Activated T-helper 17 cell treated with anti-CD3 and anti-CD28 coated beads, Interleukin-2, amount 50 U/mL, for 72 hours (primary cell): Measurements from ENCODE around the gene METTL1. TPM values are rescaled to one million over a fixed set of nuclear protein-coding genes. Genes with fewer than 3 reads are reported as not detected.
"Not testable (repeated sequence)": the region's sequence is repeated elsewhere in the genome, so short reads cannot be mapped to it uniquely, and the experiment has no call there.

Source experiments
- ATAC-seq: fragments of 150-1000 bp; cut with Tn5 transposase; replicated peaks from 2 replicates; pipeline ENCODE4 v1.10.0; 2021; ENCODE audit warnings: mild to moderate bottlenecking, moderate library complexity
- H3K27ac Mint-ChIP-seq: one replicate; pipeline ENCODE4 v1.8.0; 2022; ENCODE audit warnings: mixed read lengths
- H3K27me3 Mint-ChIP-seq: one replicate; pipeline ENCODE4 v1.8.0; 2022; ENCODE audit warnings: mixed read lengths
- H3K36me3 Mint-ChIP-seq: one replicate; pipeline ENCODE4 v1.8.0; 2022; ENCODE audit warnings: low read depth, mild to moderate bottlenecking, mixed read lengths
- H3K4me1 Mint-ChIP-seq: one replicate; pipeline ENCODE4 v1.8.0; 2022; ENCODE audit warnings: mixed read lengths
- H3K4me3 Mint-ChIP-seq: one replicate; pipeline ENCODE4 v1.8.0; 2022; ENCODE audit warnings: mild to moderate bottlenecking, mixed read lengths
- H3K9me3 Mint-ChIP-seq: one replicate; pipeline ENCODE4 v1.8.0; 2022; ENCODE audit warnings: mixed read lengths
- total RNA-seq, 2 donors: library from RNA; stranded (reverse); gene quantifications; one replicate each; pipeline ENCODE4 v1.2.3, GENCODE V29; 2022

Gene METTL1
- total RNA-seq, 2 donors from 2014 or later, result 19.0 to 39.5 TPM

DNA sequence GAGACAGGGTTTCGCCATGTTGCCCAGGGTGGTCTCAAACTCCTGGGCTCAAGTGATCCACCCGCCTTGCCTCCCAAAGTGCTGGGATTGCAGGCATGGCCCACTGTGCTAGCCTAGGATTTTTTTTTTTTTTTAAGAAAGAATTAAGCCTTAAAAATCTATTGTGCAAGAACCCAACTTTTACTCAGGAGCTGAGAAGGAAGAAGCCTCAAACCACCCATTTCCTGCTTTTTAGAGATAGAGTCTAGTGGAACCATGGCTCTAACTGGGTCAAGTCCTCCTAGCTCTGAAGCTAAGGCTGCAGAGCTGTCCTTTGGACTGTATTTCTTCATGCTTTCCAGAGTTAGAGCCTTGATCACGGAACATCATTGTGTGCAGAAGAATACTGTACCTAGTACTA is 9.3 kb upstream of the METTL1 start:
- H3K4me3 Mint-ChIP-seq, result peak overlapping the region; percentile 97
- no peaks in the 10 kb centered on the region for H3K27me3 Mint-ChIP-seq
- H3K27ac Mint-ChIP-seq, result peak overlapping the region; percentile 98
- H3K36me3 Mint-ChIP-seq, result peaks cover 33% of the 10 kb centered on the region
- H3K4me1 Mint-ChIP-seq, result peaks cover 33% of the 10 kb centered on the region
- no peak for ATAC-seq
- H3K9me3 Mint-ChIP-seq, result no peaks in the 10 kb centered on the region

DNA sequence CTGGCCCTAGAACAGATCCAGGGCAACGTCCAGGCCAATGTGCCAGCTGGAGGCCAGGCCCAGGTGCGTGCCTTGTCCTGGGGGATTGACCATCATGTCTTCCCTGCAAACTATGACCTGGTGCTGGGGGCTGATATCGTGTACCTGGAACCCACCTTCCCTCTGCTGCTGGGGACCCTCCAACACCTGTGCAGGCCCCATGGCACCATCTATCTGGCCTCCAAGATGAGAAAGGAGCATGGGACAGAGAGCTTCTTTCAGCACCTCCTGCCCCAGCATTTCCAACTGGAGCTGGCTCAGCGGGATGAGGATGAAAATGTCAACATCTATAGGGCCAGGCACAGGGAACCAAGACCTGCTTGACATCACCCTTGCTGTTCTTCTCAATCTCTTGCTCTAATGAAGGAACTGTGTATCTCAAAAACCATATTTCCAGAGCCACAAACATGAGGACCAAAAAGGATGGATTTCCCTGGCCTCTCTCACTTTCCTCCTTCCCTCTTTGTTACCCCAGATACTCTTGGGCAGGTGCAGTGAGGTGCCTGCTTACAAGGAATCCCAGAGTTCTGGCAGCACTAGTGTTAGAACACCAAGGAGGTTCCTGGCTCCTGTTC is 8.5 kb upstream of the METTL1 start:
- Mint-ChIP-seq H3K36me3 (peaks cover 32% of the 10 kb centered on the region), H3K4me1 (peaks cover 37% of the 10 kb centered on the region), H3K9me3 (no peaks in the 10 kb centered on the region), H3K4me3 (peak overlapping the region; percentile 5), H3K27ac (peak overlapping the region; percentile 98), H3K27me3 (no peaks in the 10 kb centered on the region)
- ATAC-seq, result no peak

DNA sequence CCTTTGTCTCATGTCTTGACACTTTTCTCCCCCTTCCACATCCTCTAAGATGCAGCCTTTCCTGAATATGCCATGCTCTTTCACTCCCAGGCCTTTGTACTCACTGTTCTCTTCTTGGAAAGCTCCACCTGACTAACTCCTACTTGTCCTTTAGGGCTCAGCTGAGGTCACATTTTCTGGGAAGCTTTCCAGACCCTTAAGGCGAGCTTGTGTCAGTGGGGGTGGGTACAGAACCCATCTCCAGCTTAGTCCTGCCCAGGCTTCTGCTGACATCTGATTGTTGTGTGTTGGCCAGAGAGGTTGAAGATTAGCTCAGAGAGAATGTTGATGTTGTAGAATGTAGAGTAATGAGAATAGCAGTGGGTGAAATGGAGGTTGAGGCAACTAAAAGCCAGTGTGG is 7.8 kb upstream of the METTL1 start:
- H3K27ac Mint-ChIP-seq, result peak overlapping the region; percentile 5
- H3K4me1 Mint-ChIP-seq, result peaks cover 37% of the 10 kb centered on the region
- no peak for ATAC-seq
- H3K27me3 Mint-ChIP-seq, result no peaks in the 10 kb centered on the region
- no peak overlapping the region for H3K4me3 Mint-ChIP-seq
- no peaks in the 10 kb centered on the region for H3K9me3 Mint-ChIP-seq
- H3K36me3 Mint-ChIP-seq, result peaks cover 30% of the 10 kb centered on the region

DNA sequence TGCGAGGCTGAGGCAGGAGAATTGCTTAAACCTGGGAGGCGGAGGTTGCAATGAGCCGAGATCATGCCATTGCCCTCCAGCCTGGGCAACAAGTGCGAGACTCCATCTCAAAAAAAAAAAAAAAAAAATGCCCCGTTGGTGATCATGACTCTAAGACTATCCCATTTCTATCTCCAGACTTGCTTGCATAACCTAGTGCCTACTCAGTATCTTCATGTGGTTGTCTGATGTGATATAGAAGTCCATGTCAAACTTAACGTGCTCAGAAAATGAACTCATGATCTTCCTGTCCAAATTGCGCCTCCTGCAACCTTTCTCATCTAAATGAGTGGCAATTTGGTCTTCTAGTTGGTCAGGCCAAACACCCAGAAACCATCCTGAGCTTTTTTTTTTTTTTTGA is 6.0 kb upstream of the METTL1 start:
- ATAC-seq, result no peak
- no peak overlapping the region for H3K4me3 Mint-ChIP-seq
- no peak overlapping the region for H3K27ac Mint-ChIP-seq
- peaks cover 24% of the 10 kb centered on the region for H3K36me3 Mint-ChIP-seq
- H3K27me3 Mint-ChIP-seq, result no peaks in the 10 kb centered on the region
- peaks cover 34% of the 10 kb centered on the region for H3K4me1 Mint-ChIP-seq
- no peaks in the 10 kb centered on the region for H3K9me3 Mint-ChIP-seq

DNA sequence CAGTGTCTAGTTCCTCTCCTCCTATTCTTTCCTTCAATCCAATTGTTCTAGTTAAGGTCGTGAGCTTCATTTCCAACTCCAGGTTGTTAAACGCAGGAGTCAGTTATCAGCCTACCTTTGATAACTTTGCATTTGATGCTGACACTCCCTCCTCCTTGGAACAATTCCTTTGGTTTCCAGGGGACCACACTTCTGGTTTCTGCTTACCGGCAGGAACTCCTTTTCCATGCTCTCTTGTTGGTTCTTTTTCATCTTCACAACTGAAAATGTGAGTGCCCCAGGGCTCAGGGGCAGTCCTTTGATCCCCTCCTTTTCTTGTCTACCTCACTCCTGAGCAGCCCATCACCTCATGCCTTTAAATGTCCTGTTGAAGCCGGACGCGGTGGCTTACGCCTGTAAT is 5.5 kb upstream of the METTL1 start:
- H3K36me3 Mint-ChIP-seq, result peaks cover 18% of the 10 kb centered on the region
- peaks cover 30% of the 10 kb centered on the region for H3K4me1 Mint-ChIP-seq
- no peak overlapping the region for H3K27ac Mint-ChIP-seq
- no peak overlapping the region for H3K4me3 Mint-ChIP-seq
- no peaks in the 10 kb centered on the region for H3K27me3 Mint-ChIP-seq
- ATAC-seq, result no peak
- no peaks in the 10 kb centered on the region for H3K9me3 Mint-ChIP-seq

DNA sequence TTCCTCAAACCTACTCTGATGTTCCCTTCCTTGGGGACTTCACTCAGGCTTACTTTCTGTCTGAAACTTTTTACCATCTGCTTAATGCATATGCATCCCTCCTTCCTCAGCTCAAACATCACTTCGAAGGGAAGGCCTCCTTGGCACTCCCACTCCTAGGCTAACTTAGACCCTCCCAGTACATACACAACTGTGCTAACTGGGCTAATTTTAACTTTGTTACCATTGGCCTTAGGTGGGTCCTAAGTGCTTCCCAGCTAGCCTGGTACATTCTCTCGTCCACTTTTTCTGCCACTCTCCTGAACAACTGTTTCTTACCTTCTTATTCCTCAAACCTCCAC is 4.3 kb upstream of the METTL1 start:
- H3K9me3 Mint-ChIP-seq, result no peaks in the 10 kb centered on the region
- H3K27me3 Mint-ChIP-seq, result no peaks in the 10 kb centered on the region
- peaks cover 26% of the 10 kb centered on the region for H3K4me1 Mint-ChIP-seq
- no peak overlapping the region for H3K4me3 Mint-ChIP-seq
- no peak for ATAC-seq
- H3K27ac Mint-ChIP-seq, result peak overlapping the region; percentile 8
- peaks cover 25% of the 10 kb centered on the region for H3K36me3 Mint-ChIP-seq

DNA sequence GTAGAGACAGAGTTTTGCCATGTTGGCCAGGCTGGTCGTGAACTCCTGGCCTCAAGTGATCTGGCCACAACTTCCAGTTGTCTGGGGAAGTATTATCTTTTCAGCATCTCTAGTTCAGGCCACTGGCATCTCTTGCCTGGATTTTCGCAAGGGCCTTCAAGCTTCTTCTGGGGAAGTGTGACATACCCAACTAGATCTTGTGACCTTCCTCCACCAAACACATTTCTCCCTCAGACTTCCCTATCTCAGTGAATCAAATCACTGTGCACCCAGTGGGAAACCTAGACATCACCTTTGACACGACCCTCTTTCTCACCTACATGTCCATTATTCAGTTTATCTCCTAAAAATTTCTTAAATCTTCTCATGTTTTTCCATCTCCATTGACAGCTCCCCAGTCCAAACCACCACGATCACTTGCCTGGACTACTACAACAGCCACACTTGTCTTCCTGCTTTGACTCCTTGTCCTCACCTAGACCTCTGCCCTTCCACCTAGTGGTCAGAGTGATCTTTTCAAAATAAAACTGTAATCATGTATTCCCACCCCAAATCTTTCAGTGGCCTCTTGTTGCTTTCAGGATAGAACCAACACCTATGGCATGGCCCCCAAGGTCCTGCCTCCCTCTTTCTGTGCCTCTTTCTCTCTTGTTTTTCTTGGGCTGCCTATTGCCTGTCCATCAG is 3.8 kb upstream of the METTL1 start:
- Mint-ChIP-seq H3K27ac (peak overlapping the region; percentile 8), H3K4me3 (no peak overlapping the region), H3K36me3 (peaks cover 30% of the 10 kb centered on the region), H3K27me3 (no peaks in the 10 kb centered on the region), H3K4me1 (peaks cover 31% of the 10 kb centered on the region), H3K9me3 (no peaks in the 10 kb centered on the region)
- ATAC-seq, result no peak

DNA sequence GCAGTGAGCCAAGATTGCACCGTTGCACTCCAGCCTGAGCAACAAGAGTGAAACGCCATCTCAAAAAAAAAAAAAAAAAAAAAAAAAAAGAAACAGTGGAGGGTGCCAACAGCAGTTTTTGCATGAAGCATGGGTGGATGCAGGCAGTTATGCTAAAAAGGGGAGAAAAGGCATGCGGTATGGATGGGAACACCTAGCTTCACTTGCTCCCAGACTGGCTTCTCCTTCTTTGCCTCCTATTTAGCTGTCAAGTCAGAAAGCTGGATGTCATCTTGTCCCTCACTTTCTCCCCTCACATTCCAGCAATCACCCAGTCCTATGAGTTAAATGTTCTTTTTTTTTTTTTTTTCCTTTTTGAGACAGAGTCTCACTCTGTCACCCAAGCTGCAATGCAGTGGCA is 3.1 kb upstream of the METTL1 start:
- Mint-ChIP-seq H3K27me3 (no peaks in the 10 kb centered on the region), H3K9me3 (no peaks in the 10 kb centered on the region), H3K27ac (no peak overlapping the region), H3K4me1 (peaks cover 32% of the 10 kb centered on the region), H3K4me3 (no peak overlapping the region), H3K36me3 (peaks cover 36% of the 10 kb centered on the region)
- no peak for ATAC-seq

DNA sequence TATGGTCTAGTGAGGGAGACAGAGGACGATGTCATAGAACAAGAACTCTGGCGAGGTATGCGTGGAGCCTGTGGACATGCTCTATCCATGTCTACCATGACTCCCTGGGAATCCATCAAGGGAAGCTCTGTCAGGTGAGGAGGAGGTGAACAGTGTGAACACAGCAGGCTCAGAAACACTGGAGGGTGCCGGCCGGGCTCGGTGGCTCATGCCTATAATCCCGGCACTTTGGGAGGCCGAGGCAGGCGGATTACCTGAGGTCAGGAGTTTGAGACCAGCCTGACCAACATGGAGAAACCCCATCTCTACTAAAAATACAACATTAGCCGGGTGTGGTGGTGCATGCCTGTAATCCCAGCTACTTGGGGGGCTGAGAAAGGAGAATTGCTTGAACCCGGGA is 2.7 kb upstream of the METTL1 start:
- Mint-ChIP-seq H3K36me3 (peaks cover 40% of the 10 kb centered on the region), H3K4me3 (peak overlapping the region; percentile 95), H3K4me1 (peaks cover 33% of the 10 kb centered on the region)
- ATAC-seq, H3K27ac Mint-ChIP-seq, H3K27me3 Mint-ChIP-seq, H3K9me3 Mint-ChIP-seq: not testable (repeated sequence)

DNA sequence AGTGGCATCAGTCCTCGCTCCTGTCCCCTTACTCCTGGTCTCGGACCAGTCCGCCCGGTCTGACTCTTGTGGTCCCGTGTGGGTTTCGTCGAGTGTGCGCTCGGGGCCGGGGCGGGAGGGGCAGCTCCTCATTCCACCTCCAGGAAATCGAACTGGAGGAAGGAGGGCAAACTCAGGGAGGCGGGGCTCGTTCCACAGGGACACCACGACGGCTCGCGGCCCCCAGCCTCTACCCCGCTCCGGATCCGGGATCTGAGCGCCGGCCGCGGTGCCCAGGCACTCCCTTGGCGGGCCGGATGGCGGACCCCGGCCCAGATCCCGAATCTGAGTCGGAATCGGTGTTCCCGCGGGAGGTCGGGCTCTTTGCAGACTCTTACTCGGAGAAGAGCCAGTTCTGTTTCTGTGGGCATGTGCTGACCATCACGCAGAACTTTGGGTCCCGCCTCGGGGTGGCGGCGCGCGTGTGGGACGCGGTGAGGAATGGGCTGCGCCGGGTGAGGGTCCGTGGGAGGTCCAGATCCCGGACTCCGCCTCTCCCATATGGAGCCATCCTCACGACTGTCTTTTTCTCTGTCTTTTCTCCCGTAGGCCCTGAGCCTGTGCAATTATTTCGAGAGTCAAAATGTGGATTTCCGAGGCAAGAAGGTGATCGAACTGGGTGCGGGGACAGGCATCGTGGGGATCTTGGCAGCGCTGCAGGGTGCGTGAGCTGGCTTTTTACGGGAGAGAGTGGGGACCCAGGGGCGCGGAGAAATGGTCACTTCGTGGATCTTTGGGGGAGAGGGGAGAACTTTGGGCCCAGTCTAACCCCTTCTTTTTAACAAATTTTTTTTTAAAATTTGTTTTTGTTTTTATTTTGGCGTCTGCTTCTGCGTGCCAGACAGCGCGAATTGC is 771 bp upstream of the METTL1 start, which contains the start of gene EEF1AKMT3:
TSS of gene EEF1AKMT3 (plus strand) at position 186 of the 894 bp plus-strand sequence. CDS start at position 297, 111 bp downstream.
- Mint-ChIP-seq H3K36me3 (peaks cover 60% of the 10 kb centered on the region), H3K4me3 (peak within 1 kb of the TSS; percentile 95), H3K9me3 (no peaks in the 10 kb centered on the region), H3K27ac (peak within 1 kb of the TSS; percentile 96), H3K27me3 (no peaks in the 10 kb centered on the region), H3K4me1 (peaks cover 30% of the 10 kb centered on the region)
- ATAC-seq, result peak; percentile 48

DNA sequence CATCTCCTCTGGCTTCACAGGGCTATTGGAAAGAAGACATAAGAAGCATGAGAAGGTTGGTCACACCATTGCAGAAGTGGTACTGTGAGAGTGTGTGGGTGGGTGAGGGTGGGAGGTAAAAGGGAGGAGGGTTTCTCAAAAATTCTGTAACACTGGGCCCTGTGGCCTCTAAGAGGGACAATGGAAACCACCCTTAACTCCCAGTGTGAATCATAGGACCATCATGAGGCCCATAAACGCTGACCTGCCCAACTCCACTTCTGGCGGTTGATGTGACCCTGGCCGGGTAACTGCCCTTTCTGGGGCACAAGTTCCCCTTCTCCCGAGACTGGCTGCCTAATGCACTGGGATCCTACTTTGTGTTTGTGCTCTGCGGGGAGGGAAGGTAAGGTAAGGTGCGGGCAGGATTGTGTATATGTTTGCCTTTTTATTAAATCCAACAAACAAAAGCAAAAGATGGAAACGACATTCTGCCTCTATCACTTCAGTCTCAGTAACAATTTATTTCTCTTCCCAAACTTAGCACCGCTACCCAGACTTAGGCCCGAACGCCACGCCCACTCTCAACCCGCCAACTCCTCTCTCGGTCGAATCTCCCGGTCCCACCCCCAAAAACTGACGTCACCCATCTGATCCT is 551 bp downstream of the METTL1 start:
- peak; percentile 78 for ATAC-seq
- Mint-ChIP-seq H3K36me3 (peaks cover 64% of the 10 kb centered on the region), H3K4me1 (peaks cover 30% of the 10 kb centered on the region), H3K27me3 (no peaks in the 10 kb centered on the region), H3K4me3 (peak overlapping the region; percentile 95), H3K27ac (peak overlapping the region; percentile 96), H3K9me3 (no peaks in the 10 kb centered on the region)

DNA sequence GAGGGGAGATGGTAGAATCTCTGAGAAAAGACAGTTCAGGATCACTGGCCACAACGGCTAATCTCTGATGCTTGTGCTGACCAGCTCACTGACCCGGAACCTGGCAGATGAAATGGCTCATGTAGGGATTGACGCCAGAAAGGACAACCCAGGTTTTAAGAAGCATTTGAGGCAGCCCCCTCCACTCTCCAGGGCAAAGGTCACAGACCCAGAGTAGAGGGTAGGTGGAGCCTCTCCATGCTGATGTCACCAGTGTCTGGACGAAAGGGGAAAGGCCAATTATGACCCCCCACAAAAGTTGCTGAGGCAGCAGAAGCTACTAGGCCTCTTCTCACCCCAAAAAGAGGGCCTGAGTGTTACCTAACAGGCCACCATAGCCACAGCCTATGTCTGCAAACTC is 1.2 kb downstream of the METTL1 start:
- Mint-ChIP-seq H3K27me3 (no peaks in the 10 kb centered on the region), H3K9me3 (no peaks in the 10 kb centered on the region), H3K27ac (peak overlapping the region; percentile 96), H3K36me3 (peaks cover 60% of the 10 kb centered on the region), H3K4me3 (peak overlapping the region; percentile 95), H3K4me1 (peaks cover 25% of the 10 kb centered on the region)
- no peak for ATAC-seq

DNA sequence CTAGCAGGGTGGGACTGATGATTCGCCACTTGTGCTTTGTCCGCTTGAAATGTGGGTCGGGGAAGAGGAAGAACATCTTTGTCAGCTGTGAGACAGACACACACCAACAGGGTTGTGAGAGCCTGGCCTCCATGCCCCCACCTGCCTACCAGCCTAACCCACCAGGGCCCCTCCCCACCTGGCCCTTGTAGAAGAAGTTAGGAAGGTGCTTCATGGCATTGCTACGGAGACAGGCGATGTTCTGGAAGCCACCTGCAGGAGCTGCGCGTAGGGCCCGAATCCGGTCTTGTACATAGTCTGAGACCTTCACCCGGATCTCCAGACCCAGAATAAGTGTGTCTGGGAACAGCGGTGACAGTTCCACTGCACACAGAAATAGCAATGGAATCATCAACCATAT is 2.3 kb downstream of the METTL1 start:
- Mint-ChIP-seq H3K36me3 (peaks cover 63% of the 10 kb centered on the region), H3K27ac (peak overlapping the region; percentile 7), H3K27me3 (no peaks in the 10 kb centered on the region), H3K9me3 (no peaks in the 10 kb centered on the region), H3K4me3 (peak overlapping the region; percentile 95), H3K4me1 (peaks cover 23% of the 10 kb centered on the region)
- no peak for ATAC-seq

DNA sequence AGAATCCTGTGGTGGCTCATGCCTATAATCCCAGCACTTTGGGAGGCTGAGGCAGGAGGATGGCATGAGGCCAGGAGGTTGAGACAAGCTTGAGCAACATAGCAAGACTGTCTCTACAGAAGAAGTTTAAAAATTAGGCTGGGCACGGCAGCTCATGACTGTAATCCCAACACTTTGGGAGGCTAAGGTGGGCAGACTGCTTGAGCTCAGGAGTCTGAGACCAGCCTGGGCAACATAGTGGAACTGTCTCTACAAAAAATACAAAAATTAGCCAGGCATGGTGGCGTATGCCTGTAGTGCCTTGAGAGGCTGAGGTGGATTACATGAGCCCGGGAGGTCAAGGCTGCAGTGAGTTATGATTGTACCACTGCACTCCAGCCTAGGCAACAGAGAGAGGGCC is 4.0 kb downstream of the METTL1 start:
- H3K4me3 Mint-ChIP-seq, result peak overlapping the region; percentile 93
- H3K36me3 Mint-ChIP-seq, result peaks cover 75% of the 10 kb centered on the region
- no peak for ATAC-seq
- peaks cover 32% of the 10 kb centered on the region for H3K4me1 Mint-ChIP-seq
- H3K27me3 Mint-ChIP-seq, result no peaks in the 10 kb centered on the region
- H3K9me3 Mint-ChIP-seq, result no peaks in the 10 kb centered on the region
- H3K27ac Mint-ChIP-seq, result no peak overlapping the region
